ENCODE data around the gene ASF1A.

- TF ChIP-seq CTCF (IDR thresholded peaks at IDR 0.05; ENCODE audit: low read depth, low read length, missing input control) (no peak), GABPA (IDR thresholded peaks at IDR 0.05 in 1 of 2, conservative IDR thresholded peaks at IDR 0.05 in 1 of 2) (no peak), SP1 (IDR thresholded peaks at IDR 0.05) (no peak), REST (IDR thresholded peaks at IDR 0.05) (no peak), TAF1 (conservative IDR thresholded peaks at IDR 0.05) (no peak), RAD21 (IDR thresholded peaks at IDR 0.05) (no peak), FOXA1 (IDR thresholded peaks at IDR 0.05) (no peak), RXRA (IDR thresholded peaks at IDR 0.05) (no peak), YY1 (IDR thresholded peaks at IDR 0.05) (no peak), EGR1 (IDR thresholded peaks at IDR 0.05; ENCODE audit: low read depth in 2 of 2) (no peak), JUND (IDR thresholded peaks at IDR 0.05) (no peak)
- TF ChIP-seq, protein P1, sequence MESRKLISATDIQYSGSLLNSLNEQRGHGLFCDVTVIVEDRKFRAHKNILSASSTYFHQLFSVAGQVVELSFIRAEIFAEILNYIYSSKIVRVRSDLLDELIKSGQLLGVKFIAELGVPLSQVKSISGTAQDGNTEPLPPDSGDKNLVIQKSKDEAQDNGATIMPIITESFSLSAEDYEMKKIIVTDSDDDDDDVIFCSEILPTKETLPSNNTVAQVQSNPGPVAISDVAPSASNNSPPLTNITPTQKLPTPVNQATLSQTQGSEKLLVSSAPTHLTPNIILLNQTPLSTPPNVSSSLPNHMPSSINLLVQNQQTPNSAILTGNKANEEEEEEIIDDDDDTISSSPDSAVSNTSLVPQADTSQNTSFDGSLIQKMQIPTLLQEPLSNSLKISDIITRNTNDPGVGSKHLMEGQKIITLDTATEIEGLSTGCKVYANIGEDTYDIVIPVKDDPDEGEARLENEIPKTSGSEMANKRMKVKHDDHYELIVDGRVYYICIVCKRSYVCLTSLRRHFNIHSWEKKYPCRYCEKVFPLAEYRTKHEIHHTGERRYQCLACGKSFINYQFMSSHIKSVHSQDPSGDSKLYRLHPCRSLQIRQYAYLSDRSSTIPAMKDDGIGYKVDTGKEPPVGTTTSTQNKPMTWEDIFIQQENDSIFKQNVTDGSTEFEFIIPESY (IDR thresholded peaks at IDR 0.05) = no peak
Observed at GRCh38 chr6:118930680-118931079, 36.7 kb downstream of the ASF1A start.
